Dendritic cell treated with granulocyte-macrophage colony-stimulating factor and Interleukin-4, amounts not matched to agents 40 ng/mL and 50 ng/mL, for 4 days (primary cell): ENCODE results near the gene AKNAD1.
A peak's percentile ranks its signal among the peaks of the same experiment; 100 is the strongest.

ENCODE experiments used
- H3K27ac Mint-ChIP-seq: one replicate; pipeline ENCODE4 v1.8.0; 2022; ENCODE audit warnings: mild to moderate bottlenecking, mixed read lengths
- H3K27me3 Mint-ChIP-seq: one replicate; pipeline ENCODE4 v1.8.0; 2022; ENCODE audit warnings: mild to moderate bottlenecking, mixed read lengths
- H3K36me3 Mint-ChIP-seq: one replicate; pipeline ENCODE4 v1.8.0; 2022; ENCODE audit warnings: low read depth, mixed read lengths
- H3K4me1 Mint-ChIP-seq: one replicate; pipeline ENCODE4 v1.8.0; 2022; ENCODE audit warnings: low read depth, mixed read lengths
- H3K4me3 Mint-ChIP-seq: one replicate; pipeline ENCODE4 v1.8.0; 2022; ENCODE audit warnings: mild to moderate bottlenecking, moderate library complexity, mixed read lengths
- H3K9me3 Mint-ChIP-seq: one replicate; pipeline ENCODE4 v1.8.0; 2022; ENCODE audit warnings: mixed read lengths
- intact Hi-C: fragments of 100-400 bp; cut with micrococcal nuclease; formaldehyde crosslinking; loops from one replicate; pipeline ENCODE4 v1.15.0; 2022

The AKNAD1 gene

GRCh38 chr1:108880850-108881249, 24.0 kb upstream of the AKNAD1 start:
- Mint-ChIP-seq H3K4me1 (peaks cover 20% of the 10 kb centered on the region), H3K27me3 (no peaks in the 10 kb centered on the region), H3K4me3 (no peak overlapping the region), H3K36me3 (no peaks in the 10 kb centered on the region), H3K9me3 (no peaks in the 10 kb centered on the region), H3K27ac (no peak overlapping the region)
- intact Hi-C loops, result no loop called here

DNA sequence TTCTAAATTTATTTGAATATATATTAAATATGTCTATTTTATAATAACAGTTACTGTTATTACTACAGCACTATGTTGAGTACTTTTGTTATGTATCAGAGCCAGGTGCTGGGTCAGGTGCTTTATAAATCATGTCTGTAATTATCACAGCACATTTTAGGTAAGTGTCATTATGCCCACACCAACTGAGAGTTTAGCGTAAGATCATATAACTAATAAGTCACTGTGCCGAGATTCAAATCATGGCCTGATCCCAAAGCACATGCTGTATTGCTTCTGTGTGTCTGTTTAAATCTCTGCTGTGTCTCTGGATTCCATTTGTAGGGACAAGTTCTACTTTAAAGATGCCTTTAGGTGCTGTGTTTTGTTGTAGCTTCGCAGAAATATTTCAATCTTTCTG, 21.8 kb upstream of the AKNAD1 start:
- H3K27ac Mint-ChIP-seq, result no peak overlapping the region
- H3K9me3 Mint-ChIP-seq, result no peaks in the 10 kb centered on the region
- H3K27me3 Mint-ChIP-seq, result no peaks in the 10 kb centered on the region
- intact Hi-C loops, result no loop called here
- no peaks in the 10 kb centered on the region for H3K36me3 Mint-ChIP-seq
- no peak overlapping the region for H3K4me3 Mint-ChIP-seq
- peaks cover 20% of the 10 kb centered on the region for H3K4me1 Mint-ChIP-seq

DNA sequence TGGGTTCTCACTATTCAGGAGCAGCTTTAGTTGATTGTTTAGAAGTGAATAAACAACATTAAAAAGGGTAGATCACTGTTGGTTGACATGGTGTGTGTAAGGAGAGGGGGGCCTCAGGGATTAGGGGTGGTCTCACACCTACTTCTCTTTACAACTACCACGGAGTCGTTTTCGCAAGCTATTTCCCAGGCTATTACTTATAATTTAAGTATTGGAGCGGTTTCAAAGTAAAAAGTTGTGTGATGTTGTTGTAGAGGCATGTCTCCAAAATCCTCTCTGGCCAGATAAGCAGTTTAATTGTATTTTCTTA, 21.2 kb upstream of the AKNAD1 start:
- intact Hi-C loops, result no loop called here
- Mint-ChIP-seq H3K27ac (no peak overlapping the region), H3K36me3 (no peaks in the 10 kb centered on the region), H3K9me3 (no peaks in the 10 kb centered on the region), H3K4me1 (peaks cover 20% of the 10 kb centered on the region), H3K27me3 (no peaks in the 10 kb centered on the region), H3K4me3 (peak overlapping the region; percentile 88)

- Mint-ChIP-seq H3K4me1 (peaks cover 20% of the 10 kb centered on the region), H3K27ac (peak overlapping the region; percentile 80), H3K4me3 (peak overlapping the region; percentile 88), H3K27me3 (no peaks in the 10 kb centered on the region), H3K9me3 (no peaks in the 10 kb centered on the region), H3K36me3 (no peaks in the 10 kb centered on the region)
- intact Hi-C loops, result no loop called here
Measured at GRCh38 chr1:108877348-108878159, 20.7 kb upstream of the AKNAD1 start.

GRCh38 chr1:108871050-108871724, 14.3 kb upstream of the AKNAD1 start:
- Mint-ChIP-seq H3K4me1 (peaks cover 10% of the 10 kb centered on the region), H3K4me3 (no peak overlapping the region), H3K27me3 (no peaks in the 10 kb centered on the region), H3K9me3 (no peaks in the 10 kb centered on the region), H3K36me3 (no peaks in the 10 kb centered on the region), H3K27ac (no peak overlapping the region)
- intact Hi-C loops, result no loop called here

DNA sequence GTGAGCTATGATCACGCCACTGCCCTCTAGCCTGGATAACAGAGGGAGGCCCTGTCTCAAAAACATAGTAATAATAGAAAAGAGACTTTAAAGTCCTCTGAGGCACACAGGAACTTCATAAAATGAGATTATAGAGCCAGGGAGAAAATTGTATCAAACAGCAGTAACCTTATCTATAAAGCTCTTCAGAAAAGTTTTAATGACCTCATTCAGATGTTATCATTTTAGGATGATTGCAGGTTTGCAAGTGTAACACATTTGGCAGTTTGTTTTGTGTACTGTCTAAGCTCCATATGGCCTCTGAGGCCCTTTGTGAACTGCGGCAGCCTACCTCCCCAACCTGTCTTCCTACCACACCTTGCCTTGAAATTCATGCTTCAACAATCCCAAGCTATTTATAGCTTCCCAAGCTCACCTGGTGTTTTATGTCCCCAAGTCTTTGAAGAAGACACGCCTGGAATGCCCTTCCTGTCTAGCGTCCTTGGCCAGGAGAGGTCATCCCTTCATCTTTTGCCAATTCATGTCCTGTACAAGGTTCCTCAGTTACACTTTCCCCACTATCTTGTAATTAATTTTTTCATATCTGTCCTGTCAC, 8.5 kb upstream of the AKNAD1 start:
- no peaks in the 10 kb centered on the region for H3K27me3 Mint-ChIP-seq
- no peaks in the 10 kb centered on the region for H3K9me3 Mint-ChIP-seq
- no peaks in the 10 kb centered on the region for H3K36me3 Mint-ChIP-seq
- intact Hi-C loops, result no loop called here
- peaks cover 4% of the 10 kb centered on the region for H3K4me1 Mint-ChIP-seq
- no peak overlapping the region for H3K27ac Mint-ChIP-seq
- no peak overlapping the region for H3K4me3 Mint-ChIP-seq

DNA sequence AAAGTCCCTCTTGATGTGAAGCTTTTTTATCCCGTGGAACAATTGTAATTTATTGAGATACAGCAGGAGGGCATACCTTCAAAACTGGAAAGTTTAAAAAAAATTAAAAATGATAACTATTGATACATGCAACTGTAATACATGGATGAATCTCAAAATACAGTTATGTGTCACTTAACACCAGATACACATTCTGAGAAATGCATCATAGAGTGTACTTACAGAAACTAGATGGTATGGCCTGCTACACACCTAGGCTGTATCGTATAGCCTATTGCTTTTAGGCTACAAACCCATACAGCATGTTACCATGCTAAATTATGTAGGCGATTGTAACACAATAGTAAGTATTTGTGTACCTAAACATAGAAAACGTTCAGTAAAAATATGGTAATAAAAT, 7.1 kb upstream of the AKNAD1 start:
- Mint-ChIP-seq H3K27ac (peak overlapping the region; percentile 68), H3K9me3 (no peaks in the 10 kb centered on the region), H3K4me3 (no peak overlapping the region), H3K36me3 (no peaks in the 10 kb centered on the region), H3K4me1 (peaks cover 4% of the 10 kb centered on the region), H3K27me3 (no peaks in the 10 kb centered on the region)
- intact Hi-C loops, result no loop called here

- Mint-ChIP-seq H3K36me3 (no peaks in the 10 kb centered on the region), H3K27me3 (no peaks in the 10 kb centered on the region), H3K4me3 (no peak overlapping the region), H3K9me3 (no peaks in the 10 kb centered on the region), H3K27ac (peak overlapping the region; percentile 68), H3K4me1 (peaks cover 4% of the 10 kb centered on the region)
- intact Hi-C loops, result no loop called here
Measured at GRCh38 chr1:108862698-108863477, 6.0 kb upstream of the AKNAD1 start.

- no peak overlapping the region for H3K27ac Mint-ChIP-seq
- intact Hi-C loops, result no loop called here
- no peak overlapping the region for H3K4me3 Mint-ChIP-seq
- H3K36me3 Mint-ChIP-seq, result no peaks in the 10 kb centered on the region
- H3K9me3 Mint-ChIP-seq, result no peaks in the 10 kb centered on the region
- no peaks in the 10 kb centered on the region for H3K4me1 Mint-ChIP-seq
- no peaks in the 10 kb centered on the region for H3K27me3 Mint-ChIP-seq
Measured at GRCh38 chr1:108862017-108862610, 5.2 kb upstream of the AKNAD1 start.

DNA sequence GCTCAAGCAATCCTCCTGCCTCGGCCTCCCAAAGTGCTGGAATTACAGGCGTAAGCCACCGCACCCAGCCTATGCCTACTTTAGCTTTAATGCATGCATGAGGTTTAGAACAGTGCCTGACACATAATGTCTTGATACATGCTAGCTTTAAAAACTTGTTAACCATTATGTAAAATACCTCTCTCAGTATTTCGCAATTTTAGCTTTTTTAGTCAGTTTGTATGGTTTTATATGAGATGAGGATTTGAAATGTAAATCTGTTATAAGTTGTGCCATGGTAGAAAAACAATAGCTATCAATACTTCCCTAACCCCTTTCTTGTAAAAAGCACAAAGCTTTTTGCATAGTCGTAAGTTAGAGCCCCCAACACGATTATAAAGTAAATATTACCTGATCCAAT, 4.7 kb upstream of the AKNAD1 start:
- Mint-ChIP-seq H3K9me3 (no peaks in the 10 kb centered on the region), H3K4me3 (no peak overlapping the region), H3K4me1 (no peaks in the 10 kb centered on the region), H3K36me3 (no peaks in the 10 kb centered on the region), H3K27ac (no peak overlapping the region), H3K27me3 (no peaks in the 10 kb centered on the region)
- intact Hi-C loops, result no loop called here

DNA sequence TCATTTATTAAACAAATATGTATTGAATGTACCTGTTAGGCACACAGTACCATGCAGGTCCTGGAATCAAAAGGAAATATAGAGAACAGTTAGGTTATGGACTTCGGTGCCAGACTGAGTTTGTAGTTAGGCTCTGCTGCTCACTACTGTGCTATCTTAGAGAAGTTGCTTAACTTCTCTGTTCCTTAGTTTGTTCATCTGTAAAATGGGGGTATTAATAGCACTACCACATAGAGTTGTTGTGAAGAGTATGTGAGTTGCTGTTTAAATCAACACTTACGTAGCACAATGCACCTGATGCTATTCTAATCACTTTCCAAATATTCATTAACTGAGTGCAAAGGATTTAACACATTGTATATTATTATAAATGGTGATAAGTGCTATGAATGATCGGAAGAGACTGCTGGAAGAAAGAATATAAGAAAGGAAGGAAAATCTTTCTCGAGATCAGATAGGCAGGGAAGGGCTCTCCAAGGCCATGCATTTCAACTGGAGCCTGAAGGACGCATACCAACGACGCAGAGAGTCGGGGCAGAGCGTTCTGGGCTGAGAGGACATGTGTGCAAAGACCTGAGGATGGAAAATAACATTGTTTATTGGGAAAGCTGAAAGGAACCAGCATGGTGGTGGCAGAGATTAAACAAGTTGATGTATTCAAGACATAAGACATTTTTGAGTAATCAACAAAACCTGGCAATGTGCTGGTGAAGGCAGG, 3.5 kb upstream of the AKNAD1 start:
- H3K4me1 Mint-ChIP-seq, result no peaks in the 10 kb centered on the region
- intact Hi-C loops, result no loop called here
- no peaks in the 10 kb centered on the region for H3K9me3 Mint-ChIP-seq
- no peaks in the 10 kb centered on the region for H3K36me3 Mint-ChIP-seq
- no peak overlapping the region for H3K27ac Mint-ChIP-seq
- H3K27me3 Mint-ChIP-seq, result no peaks in the 10 kb centered on the region
- H3K4me3 Mint-ChIP-seq, result no peak overlapping the region

DNA sequence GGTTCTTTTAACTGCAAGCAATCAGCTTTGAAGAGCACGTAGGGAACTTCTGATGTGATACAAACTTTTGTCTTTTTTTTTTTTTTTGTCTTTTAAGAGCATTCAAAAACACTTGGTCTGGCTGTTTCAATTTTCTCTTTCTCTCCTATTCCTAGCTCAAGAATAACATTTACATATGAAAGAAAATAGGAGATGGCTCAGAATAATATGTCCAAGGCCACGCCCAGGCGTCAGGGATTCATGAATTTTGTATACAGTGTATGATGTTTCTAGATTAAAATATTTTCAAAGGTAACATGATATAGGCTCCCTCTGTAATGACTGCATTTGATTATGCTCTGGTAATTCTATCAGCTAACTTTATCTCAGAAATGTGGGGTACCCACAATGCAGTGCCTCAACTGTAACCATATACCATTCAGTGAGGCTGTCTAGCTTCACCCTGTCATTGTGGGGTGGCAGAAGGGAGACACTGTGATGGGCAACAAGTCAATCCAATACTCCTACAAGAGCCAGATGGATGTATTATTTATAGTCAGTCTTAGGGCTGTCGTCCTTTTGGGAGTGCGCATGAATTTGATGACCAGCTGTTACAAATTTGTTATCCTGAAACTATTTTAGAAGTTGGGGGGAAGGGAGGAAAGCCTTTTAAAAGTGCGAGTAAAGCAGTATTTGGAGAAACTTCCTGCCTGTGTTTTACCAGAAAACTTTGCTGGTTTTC, 1.5 kb upstream of the AKNAD1 start:
- no peaks in the 10 kb centered on the region for H3K9me3 Mint-ChIP-seq
- H3K4me1 Mint-ChIP-seq, result peaks cover 3% of the 10 kb centered on the region
- intact Hi-C loops, result no loop called here
- no peaks in the 10 kb centered on the region for H3K36me3 Mint-ChIP-seq
- H3K27ac Mint-ChIP-seq, result no peak overlapping the region
- no peak overlapping the region for H3K4me3 Mint-ChIP-seq
- H3K27me3 Mint-ChIP-seq, result no peaks in the 10 kb centered on the region
